ENCODE data around the gene TST.

TST gene

DNA sequence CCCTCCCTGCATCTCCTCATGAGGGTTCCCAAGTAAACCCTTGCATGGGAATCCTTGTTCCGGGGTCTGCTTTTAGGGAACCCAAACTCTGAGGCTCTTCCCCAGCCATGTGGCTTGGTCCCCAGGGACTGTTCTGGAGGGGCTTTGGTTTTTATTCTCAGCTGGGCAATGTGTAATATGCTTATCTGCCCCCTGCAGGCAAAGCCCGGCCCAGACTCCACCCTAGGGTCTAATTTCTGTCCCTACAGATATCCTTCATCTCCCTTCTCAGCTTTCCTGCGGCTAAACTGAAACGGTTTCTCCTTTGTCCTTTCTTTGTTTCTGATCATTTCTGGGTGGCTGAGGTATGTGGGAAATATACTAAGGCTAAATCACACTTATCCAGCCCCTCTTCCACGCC is 37.1 kb downstream of the TST start:
- no peak for DNase-seq (ENCODE audit: low spot score)

DNA sequence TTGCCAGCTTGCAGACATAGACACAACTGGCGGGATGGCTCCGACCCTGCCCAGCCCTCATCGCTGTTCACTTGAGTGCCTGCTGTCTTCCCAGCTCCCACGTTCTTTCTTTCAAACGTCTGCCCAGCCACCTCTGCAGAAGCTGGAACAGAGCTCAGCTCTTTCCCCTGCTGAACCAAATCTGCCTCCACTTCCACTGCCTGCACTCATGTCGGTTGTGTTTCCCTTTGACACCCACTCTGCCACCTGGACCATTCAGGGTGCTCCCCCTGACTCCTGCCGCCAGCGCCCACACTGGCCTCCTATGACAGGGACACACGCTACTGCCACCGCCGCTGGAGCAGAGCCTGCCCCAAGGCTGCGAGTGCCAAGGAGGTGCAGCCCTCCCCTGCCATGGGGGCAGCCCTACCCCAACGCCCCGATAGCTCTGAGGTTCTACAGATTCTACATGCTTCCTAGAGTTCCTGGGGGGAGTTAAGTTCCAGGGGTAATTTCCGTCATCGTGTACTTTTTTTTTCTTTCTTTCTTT is 37.9 kb downstream of the TST start:
- DNase-seq (ENCODE audit: low spot score): no peak

DNA sequence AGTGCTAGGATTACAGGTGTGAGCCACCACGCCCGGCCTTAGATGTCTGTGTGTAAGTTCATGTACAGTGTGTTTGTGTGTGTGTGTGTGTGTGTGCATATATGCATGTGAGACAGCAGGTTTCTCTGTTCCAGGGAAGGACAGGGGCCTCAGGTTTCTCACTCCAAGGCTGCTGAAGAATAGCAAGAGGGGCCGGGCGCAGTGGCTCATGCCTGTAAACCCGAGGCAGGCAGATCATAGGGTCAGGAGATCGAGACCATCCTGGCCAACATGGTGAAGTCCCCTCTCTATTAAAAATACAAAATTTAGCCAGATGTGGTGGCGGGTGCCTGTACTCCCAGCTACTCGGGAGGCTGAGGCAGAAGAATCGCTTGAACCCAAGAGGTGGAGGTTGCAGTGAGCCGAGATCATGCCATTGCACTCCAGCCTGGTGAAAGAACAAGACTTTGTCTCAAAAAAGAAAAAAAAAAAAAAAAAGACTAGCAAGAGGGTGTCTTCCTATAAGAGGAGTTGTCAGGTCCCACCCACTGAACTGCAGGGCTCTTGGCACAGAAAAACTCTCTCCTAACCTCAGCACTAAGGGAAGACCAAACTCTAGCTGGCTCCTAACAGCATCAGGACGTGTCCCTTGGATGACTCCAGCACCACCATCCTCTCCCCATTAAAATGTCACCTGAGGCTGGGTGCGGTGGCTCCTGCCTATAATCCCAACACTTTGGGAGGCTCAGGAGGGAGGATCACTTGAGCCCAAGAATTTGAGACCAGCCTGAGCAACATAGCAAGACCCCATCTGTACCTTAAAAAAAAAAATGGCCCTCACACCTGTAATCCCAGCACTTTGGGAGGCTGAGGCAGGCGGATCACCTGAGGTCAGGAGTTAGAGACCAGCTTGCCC is 40.0 kb downstream of the TST start:
- no peak for DNase-seq (ENCODE audit: low spot score)

DNA sequence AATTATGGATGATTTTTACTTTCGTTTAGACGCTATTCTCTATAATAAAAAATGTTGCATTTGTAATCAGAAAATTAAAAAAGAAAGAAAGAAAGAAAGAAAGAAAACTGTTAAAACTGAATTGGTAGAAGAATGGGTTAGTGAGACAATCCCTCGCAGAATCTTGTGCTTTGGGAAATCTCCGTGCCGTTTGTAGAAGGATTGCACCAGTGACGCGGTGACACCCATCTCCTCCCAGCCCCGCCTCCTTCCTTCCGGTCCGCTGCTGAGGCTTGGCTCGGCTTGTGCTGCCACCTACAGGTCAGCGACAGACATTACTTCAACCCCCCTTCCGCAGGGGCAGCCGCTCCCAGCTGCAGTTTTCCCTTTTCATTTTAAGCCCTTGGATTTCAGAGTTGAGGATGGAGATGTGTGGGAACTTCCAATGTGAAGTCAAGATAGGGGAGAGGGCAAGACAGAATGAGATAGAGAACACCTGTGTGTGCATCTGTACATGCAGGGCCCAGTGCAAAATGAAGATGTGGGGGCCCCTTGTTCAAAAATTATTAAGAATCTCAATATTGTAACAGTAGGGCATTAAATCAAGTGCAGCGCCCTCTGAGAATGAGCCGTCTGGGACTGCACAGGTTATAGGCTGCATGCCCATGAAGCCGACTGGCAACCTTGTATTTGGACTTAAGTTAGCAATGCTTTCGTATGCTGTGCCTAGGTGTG is 41.1 kb downstream of the TST start:
- peak; percentile 84 for DNase-seq (ENCODE audit: low spot score)

DNA sequence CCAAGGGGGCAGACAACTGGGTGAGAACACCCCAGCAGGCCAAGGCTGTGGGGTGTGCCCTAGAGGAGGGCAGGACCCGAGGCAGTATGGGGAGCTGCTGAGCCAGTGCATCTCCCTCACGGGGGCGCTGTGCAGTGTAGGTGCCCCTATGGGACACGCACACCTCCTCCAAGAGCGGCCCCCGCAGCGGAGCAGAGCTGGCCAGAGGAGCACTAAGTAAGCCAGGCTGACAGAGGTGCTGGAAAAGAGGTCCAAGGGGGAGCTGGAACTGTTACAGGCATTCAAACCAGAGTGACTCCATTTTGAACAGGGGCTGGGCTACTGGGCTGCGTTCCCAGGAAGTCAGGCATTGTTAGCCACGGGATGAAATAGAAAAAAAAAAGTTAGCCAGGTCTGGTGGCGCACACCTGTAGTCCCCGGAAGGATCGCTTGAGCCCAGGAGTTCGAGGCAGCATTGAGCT is 41.8 kb downstream of the TST start:
- DNase-seq (ENCODE audit: low spot score): peak; percentile 56

DNA sequence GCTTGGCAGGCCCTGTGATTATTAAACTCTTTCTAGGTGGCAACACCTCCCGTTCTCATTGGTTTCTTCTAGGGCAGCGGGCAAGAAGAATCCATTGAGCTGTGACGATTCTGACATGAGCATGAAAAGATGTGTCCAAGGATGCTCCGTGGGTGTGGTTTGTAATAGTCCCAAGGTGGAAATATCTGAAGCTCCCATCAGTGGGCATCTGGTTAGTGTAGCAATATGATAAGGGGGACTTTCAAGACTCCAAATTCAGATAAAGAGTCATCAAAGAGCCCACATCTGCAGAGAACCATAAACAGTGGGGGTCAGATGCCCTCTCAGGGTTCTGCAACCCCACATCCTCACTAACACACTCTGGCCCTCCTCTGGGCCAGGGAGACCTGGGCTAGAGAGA is 42.6 kb downstream of the TST start:
- DNase-seq (ENCODE audit: low spot score): no peak

DNA sequence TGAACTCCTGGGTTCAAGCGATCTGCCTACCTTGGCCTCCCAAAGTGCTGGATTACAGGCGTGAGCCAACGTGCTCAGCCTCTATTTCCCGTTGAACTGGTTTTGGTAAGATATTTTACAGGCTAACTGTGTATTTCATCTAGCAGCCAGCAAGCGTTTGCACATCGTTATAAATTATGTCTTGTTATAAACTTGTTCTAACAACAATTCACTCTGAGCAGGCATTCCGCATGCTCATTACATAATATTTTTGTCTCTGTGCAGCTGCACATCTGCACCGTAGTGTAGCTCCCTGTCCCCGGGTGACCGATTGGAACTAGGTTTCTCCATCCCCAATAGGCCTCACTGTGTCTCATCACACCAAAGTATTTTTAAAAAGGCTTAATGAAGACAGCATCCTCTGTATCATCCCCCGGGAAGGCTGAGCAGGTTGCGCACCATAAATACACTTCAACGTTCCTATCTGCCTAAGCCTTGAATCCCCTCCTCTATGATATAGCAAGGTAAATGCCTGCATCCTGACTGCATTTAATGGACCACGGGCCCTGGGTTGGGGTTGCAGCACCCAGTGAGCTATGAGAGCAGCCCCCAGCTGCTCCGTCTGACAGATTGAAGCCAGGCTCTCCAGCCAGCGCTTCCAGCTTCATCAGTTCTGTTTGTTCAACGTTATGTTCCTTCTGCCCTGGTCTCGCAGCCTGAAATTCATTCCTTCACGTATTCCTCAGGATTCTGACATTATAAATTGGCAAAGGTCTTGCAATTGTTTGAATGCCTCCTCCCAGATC is 47.7 kb downstream of the TST start:
- no peak for DNase-seq (ENCODE audit: low spot score)

DNA sequence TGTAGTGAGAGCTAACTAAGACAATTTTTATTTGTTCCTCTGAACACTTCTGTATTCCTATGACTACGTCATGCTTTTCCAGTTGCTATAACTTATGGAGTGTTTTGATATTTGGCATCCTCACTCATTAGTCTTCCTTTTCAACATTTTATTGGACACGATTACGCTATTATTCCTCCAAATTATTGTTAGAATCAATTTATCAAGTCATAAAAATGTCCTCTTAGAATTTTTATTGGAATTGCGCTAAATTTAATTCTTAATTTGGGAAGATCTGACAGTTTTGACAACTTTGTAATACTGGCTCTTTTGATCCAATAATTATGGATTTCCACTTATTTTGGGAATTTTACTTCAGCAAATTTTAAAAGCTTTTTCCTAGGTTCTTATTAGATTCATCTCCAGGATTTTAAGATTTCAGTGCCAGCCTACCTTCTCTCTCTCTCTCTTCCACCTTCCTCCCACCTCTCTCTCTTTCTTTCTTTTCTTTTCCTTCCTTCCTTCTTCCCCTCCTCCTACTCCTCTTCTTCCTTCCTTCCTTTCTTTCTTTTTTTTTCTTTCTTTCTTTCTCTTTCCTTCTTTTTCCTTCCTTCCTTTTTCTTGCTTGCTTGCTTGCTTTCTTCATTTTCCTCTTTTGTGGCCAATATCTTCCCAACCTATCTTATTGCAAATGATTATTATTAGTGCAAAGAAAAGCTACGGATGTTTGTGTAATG is 50.8 kb downstream of the TST start:
- no peak for DNase-seq (ENCODE audit: low spot score)

DNA sequence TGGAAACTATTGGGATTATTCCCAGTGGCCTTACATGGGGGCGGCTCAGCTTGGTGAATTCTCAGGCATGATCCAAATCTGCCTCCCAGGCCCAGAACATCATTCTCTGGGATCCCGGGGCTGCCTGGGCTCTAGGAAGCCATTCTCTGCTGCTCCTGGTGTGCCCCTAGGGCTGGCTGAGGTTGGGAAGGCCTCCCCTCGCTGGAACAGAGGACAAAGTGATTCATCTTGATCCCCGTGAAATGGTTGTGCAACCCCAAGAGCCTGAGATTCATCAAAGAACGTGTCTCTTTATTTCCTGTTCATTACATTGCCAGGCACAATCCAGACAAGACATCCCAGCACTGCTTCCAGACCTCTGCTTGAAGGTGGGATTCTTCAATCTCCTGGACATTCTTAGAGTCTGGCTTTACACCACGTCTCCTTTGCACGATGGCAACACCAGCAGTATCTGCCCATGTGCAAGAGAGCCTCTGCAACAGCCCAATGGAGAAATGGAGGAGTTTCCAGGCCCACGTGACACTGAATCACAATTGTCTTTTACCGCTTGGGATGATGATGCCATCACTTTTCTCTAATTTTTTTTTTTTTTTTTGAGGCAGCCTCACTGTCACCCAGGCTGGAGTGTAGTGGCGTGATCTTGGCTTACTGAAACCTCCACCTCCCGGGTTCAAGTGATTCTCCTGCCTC is 52.3 kb downstream of the TST start:
- no peak for DNase-seq (ENCODE audit: low spot score)

DNA sequence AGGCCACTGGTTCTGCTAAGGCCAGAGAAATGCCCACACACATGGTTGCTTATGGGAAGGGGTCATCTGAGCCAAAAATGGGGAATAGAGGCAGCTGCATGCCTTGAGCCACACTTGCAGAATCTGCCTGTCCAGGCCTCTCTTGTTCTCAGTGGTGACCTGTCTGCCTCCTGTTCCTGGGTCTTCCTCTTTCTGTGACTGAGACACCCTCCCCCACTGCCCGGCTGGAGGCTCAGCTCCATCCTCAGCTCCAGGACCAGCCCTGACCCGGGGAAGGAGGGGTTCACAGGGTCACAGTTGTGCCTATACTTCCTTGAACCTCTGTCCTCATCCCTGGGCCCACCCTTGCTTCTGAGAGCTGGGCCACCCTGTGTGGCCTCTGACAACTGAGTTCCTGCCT is 53.6 kb downstream of the TST start:
- DNase-seq (ENCODE audit: low spot score): no peak

DNA sequence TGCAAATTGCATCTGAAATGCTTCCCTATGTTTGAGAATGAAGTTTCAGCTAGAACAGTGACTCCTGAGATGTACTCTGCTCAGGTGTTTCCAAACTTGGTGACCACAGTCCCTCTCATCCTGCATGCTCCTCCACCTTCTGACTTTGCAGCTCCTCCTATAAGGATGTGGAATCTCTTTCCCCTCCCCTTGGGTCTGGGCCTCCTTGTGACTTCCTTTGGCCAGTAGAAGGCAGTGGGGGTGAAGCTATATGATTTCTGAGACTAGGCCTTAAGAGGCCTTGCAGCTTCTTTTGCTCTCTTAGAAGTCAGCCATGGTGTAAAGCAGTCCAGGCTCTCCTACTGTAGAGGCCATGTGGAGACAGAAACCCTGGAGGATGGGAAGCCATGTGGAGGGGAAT is 55.1 kb downstream of the TST start:
- DNase-seq (ENCODE audit: low spot score): no peak

DNA sequence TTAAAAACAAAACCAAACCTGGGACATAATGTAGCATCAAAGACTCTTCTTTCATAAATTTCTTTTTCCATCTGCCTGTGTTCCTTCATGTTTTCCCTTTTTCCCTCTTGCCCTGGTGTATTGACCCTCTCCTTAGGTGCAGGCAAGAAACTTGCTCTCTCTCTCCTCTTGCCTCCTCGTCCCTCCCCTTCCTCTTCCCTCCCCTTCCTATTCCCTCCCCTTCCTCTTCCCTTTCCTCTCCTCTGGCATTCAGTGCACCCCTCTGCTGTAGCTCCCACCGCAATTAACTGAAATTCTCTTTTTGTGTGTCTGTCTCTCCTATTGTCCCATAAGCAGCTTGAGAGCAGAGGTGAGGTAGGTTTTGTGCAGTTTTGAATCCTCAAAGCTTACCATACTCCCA is 55.9 kb downstream of the TST start:
- DNase-seq (ENCODE audit: low spot score): no peak

DNA sequence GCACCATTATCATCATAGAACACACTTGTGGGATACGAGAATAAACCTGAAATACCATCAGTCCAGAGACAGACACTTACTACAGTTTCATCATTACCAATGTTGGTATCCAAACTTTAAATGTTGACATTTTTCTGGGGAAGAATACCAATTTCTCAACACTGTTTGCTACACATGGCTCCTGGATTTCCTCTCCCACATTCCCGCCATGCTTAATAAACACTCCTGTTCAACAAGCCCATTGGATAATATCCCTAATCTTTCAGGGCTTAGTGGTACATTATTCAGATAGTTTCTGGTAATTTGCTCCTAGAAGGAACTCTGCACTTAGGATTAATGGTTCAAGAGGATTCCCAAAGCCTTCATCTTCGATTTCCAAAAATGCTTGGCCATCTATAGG is 57.6 kb downstream of the TST start:
- no peak for DNase-seq (ENCODE audit: low spot score)
